Stimulated activated CD4-positive, alpha-beta T cell treated with anti-CD3 and anti-CD28 coated beads, Interleukin-1b, Interleukin-23, amount 100 ng/mL, for 4 hours (primary cell): ENCODE measurements around the gene ZNF747.
"Not testable (repeated sequence)": the region's sequence is repeated elsewhere in the genome, so short reads cannot be mapped to it uniquely, and the experiment has no call there.

Experiments used
- DNase-seq, 2 donors: peaks; one replicate each; pipeline ENCODE4 v3.0.0-alpha.2; 2020; ENCODE audit warnings: low read depth in 2 of 2

The ZNF747 gene

GRCh38 chr16:30557957-30558788 is 23.5 kb upstream of the ZNF747 start, which contains the start of gene ZNF764:
TSS of gene ZNF764 (minus strand) at chr16:30558374. CDS start at chr16:30558182, 192 bp downstream.
- DNase-seq: peak; percentile 90 to 92

GRCh38 chr16:30557707-30557956 is 23.0 kb upstream of the ZNF747 start:
- DNase-seq: no peak

GRCh38 chr16:30556125-30556473 is 21.4 kb upstream of the ZNF747 start:
- no peak for DNase-seq

- no peak for DNase-seq
Measured at GRCh38 chr16:30555315-30556124, 20.9 kb upstream of the ZNF747 start.

- no peak for DNase-seq
Measured at GRCh38 chr16:30554557-30555314, 20.1 kb upstream of the ZNF747 start.

- no peak for DNase-seq
Measured at GRCh38 chr16:30553393-30553899, 18.8 kb upstream of the ZNF747 start.

GRCh38 chr16:30552956-30553355 is 18.3 kb upstream of the ZNF747 start:
- no peak for DNase-seq

- peak in 1 of 2 donors; percentile 33 for DNase-seq
Measured at GRCh38 chr16:30551781-30552180, 17.1 kb upstream of the ZNF747 start.

GRCh38 chr16:30548416-30549253 is 14.0 kb upstream of the ZNF747 start:
- no peak for DNase-seq

GRCh38 chr16:30546115-30546514 is 11.5 kb upstream of the ZNF747 start:
- no peak for DNase-seq

- DNase-seq: no peak
Measured at GRCh38 chr16:30543067-30543466, 8.4 kb upstream of the ZNF747 start.

GRCh38 chr16:30541502-30542329 is 7.1 kb upstream of the ZNF747 start:
- no peak for DNase-seq

GRCh38 chr16:30540916-30541464 is 6.3 kb upstream of the ZNF747 start:
- DNase-seq: not testable (repeated sequence)

GRCh38 chr16:30539986-30540526 is 5.4 kb upstream of the ZNF747 start:
- DNase-seq: not testable (repeated sequence)

- no peak for DNase-seq
Measured at GRCh38 chr16:30539000-30539964, 4.6 kb upstream of the ZNF747 start.

- not testable (repeated sequence) for DNase-seq
Measured at GRCh38 chr16:30536391-30537024, 1.9 kb upstream of the ZNF747 start.

- peak; percentile 49 to 55 for DNase-seq
Measured at GRCh38 chr16:30535777-30536190, 1.1 kb upstream of the ZNF747 start.
